Measurements from ENCODE around the gene LYPD5.
"Not testable (repeated sequence)": the region's sequence is repeated elsewhere in the genome, so short reads cannot be mapped to it uniquely, and the experiment has no call there.

Gene LYPD5

DNA sequence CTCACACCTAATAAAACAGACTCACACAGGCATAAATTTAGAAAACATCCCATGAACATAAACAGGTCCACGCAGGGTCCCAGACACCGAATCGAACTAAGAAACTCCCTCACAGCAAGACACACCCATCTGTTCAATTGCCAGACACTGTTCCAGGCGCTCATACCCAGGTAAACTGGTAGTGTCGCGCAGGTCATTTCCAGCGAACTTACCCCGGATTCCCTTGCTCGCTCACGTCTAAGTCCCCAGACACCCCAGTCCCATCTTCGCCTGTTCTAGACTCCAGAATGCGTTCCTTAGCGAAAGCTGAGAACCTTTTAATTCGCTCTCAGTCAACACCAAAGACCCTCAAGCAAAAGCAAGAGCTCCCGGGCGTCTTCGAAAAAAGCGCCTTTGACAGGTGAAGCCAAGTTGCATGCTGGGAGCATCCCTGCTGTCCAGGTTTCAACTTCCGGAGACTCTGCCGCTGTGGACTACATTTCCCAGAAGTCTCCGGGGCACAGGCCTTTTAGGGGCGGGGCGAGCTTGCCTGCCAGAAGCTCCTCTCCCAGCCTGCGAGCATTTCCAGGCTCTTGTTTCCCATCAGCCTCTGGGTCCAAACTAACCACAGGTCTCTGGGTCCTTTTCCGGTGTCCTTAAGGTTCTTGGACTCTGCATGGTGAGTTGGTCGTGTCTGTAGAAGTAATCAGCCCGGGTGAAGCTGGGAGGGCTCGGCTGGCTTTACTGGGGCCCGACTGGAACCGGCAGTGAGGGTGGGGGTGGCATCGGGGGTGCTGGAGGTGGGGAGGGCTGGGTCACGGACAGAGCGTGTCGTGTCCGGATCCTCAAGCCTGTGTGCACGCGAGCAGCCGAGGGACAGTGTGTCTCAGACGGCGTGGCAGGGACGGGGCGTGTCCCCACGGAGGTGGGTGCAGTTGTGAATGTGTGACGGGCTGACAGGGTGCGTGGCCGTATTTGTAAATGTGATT is 24.8 kb upstream of the LYPD5 start, which contains the start of gene ZNF283:
ZNF283 (plus strand) TSS at position 535 of the 968 bp plus-strand sequence. CDS start 6,184 bp downstream, outside the sequence.
- FAIRE-seq, result no peak
- TF ChIP-seq, protein P1, sequence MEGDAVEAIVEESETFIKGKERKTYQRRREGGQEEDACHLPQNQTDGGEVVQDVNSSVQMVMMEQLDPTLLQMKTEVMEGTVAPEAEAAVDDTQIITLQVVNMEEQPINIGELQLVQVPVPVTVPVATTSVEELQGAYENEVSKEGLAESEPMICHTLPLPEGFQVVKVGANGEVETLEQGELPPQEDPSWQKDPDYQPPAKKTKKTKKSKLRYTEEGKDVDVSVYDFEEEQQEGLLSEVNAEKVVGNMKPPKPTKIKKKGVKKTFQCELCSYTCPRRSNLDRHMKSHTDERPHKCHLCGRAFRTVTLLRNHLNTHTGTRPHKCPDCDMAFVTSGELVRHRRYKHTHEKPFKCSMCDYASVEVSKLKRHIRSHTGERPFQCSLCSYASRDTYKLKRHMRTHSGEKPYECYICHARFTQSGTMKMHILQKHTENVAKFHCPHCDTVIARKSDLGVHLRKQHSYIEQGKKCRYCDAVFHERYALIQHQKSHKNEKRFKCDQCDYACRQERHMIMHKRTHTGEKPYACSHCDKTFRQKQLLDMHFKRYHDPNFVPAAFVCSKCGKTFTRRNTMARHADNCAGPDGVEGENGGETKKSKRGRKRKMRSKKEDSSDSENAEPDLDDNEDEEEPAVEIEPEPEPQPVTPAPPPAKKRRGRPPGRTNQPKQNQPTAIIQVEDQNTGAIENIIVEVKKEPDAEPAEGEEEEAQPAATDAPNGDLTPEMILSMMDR (IDR thresholded peaks at IDR 0.05; ENCODE audit: insufficient read depth, missing control alignments), result no peak
- peak; percentile 52 for DNase-seq (ENCODE audit: insufficient read length, low spot score)

DNA sequence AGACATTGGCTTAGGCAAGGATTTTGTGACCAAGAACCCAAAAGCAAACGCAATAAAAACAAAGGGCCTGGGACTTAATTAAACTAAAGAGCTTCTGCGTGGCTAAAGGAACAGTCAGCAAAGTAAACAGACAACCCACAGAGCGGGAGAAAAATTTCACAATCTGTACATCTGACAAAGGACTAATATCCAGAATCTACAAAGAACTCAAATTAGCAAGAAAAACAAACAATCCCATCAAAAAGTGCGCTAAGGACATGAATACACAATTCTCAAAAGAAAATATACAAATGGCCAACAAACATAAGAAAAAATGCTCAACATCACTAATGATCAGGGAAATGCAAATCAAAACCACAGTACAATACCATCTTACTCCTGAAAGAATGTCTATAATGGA is 22.3 kb upstream of the LYPD5 start:
- FAIRE-seq; DNase-seq (ENCODE audit: insufficient read length, low spot score): not testable (repeated sequence)

DNA sequence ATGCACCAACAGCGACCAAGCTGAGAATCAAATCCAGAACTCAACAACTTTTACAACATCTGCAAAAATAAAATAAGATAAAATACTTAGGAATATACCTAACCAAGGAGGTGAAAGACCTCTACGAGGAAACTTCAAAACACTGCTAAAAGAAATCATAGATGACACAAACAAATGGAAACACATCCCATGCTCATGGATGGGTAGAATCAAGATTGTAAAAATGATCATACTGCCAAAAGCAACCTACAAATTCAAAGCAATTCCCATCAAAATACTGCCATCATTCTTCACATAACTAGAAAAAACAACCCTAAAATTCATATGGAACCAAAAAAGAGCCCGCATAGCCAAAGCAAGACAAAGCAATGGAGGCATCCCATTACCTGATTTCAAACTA is 21.6 kb upstream of the LYPD5 start:
- not testable (repeated sequence) for FAIRE-seq

DNA sequence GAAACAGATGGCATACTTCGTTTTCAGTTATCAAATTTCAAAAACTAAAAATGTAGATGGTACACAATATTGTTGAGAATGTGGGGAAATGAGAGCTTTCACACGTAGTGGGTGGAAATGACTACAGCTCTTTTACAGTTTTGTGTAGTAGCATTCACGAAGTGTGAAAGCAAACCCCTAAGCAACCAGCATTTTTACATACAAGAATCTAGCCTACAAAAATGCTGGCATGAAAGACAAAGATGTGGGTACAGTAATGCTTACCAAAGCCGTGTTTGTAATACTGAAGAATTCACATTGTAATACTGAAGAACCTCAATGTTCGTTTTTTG is 18.6 kb upstream of the LYPD5 start:
- no peak for FAIRE-seq
- DNase-seq (ENCODE audit: insufficient read length, low spot score), result no peak
- TF ChIP-seq, protein P1 (IDR thresholded peaks at IDR 0.05; ENCODE audit: insufficient read depth, missing control alignments), result no peak

More for the DNA sequence above, 21.6 kb upstream of the LYPD5 start:
- not testable (repeated sequence) for DNase-seq (ENCODE audit: insufficient read length, low spot score)

DNA sequence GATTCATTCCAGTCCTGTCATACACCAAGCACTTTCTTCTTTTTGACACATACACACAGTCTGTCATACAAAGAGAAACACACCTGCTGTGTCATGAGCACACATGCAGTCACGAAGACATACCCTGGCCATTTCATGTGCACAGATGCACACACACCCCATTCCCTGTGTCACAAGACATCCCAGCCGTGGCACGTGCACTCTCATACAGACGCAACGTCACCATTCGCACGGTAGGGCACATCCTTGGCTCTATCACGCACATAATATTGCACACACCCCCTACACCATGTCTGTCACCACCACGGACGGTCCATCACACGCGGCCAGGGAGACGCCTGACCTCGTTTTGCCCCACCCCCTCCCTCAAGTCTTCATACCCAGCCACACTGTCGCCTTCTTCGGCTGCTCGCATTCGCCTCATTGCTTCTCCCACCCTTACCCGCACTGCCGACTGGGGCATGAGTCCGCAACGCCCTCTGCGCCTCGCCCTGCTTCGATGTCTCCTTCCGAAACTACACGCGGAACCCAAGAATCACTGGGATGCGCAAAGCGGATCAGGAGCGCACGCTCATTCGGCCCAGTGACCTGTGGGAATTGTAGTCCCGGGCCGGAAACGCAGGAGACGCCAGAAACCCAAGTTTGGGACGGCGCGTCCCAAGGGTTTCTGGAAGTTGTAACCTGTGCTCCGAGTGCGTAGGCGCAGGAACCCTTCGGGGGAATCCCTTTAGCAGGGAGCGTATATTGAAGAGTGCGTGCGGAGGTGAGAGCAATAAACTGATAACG is 18.0 kb upstream of the LYPD5 start:
- no peak for FAIRE-seq
- TF ChIP-seq, protein P1 (IDR thresholded peaks at IDR 0.05; ENCODE audit: insufficient read depth, missing control alignments), result no peak
- no peak for DNase-seq (ENCODE audit: insufficient read length, low spot score)

DNA sequence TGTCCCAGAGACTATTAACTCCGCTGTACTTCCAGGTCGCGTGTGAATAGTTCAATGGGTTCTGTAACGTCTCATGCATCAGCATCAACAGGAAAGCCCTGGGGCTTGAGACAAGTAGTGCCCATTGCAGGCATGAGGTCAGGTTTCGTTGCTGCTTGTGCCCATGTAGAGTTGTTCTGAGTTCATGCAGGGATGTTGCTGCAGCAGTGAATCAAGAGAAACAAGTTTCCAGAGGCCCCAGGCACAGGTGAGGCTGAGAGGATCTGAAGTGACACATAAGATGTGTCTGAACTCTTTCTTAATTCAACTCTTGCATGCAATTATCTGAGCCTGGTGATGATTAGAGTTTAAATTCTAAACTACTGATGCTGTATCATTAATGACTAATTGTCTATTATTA is 16.3 kb upstream of the LYPD5 start:
- FAIRE-seq, result no peak

DNA sequence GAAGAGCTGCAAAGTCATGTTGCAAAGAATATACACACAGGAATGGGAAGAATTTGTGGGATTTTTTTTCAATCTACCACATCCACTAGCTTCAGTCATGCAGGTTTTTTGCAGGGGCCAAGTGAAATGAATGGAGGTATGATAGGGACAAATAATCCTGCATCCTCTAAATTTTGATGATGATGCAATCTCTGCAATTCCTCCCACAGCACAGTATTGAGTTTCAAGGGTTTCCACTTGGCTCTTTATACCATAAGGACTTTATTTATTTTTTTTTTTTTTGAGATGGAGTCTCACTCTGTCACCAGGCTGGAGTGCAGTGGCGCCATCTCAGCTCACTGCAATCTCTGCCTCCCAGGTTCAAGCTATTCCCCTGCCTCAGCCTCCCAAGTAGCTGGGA is 15.2 kb upstream of the LYPD5 start:
- not testable (repeated sequence) for DNase-seq (ENCODE audit: insufficient read length, low spot score); FAIRE-seq

More for the DNA sequence above, 16.3 kb upstream of the LYPD5 start:
- DNase-seq (ENCODE audit: insufficient read length, low spot score), result no peak
- TF ChIP-seq, protein P1 (IDR thresholded peaks at IDR 0.05; ENCODE audit: insufficient read depth, missing control alignments), result no peak

DNA sequence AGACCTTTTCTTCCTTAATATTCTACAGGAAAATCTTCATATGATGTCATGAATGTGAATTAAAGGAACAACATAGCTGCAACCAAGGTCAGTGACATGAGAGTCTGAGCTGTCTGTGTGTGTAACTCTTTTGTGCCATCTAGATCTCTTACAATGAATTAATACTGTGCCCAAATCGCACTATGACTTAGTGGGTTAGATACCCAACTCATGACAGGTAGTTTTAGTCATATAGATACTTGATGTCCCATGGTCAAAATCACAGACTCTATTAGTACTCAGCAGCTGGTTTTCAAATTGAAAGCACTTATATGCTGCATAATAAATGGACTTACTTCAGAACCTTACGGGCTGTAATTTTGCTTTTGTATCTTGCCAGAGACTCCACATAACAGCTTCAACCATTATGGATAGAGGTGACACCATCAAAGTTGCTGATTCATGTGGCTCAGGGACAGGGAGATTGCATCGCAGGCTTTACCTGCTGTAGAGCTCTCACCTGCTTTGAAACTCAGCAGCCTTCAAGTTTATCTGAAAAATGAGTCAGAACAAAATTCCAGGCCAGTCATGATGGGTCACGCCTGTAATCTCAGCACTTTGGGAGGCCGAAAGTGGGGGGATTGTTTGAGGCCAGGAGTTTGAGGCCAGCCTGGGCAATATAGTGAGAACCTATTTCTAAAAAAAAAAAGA is 12.6 kb upstream of the LYPD5 start:
- TF ChIP-seq, protein P1 (IDR thresholded peaks at IDR 0.05; ENCODE audit: insufficient read depth, missing control alignments), result no peak
- no peak for DNase-seq (ENCODE audit: insufficient read length, low spot score)
- no peak for FAIRE-seq

Data from D721Med (cell line).